ENCODE measurements around the gene AANAT.

AANAT gene

GRCh38 chr17:76442341-76443338 lies 24.8 kb upstream of the AANAT start:
- DNase-seq (ENCODE audit: low read depth, low spot score) = no peak

GRCh38 chr17:76444518-76445311 lies 22.7 kb upstream of the AANAT start:
- no peak for DNase-seq (ENCODE audit: low read depth, low spot score)

GRCh38 chr17:76445697-76446448 lies 21.5 kb upstream of the AANAT start:
- no peak for DNase-seq (ENCODE audit: low read depth, low spot score)

- peak; percentile 39 for DNase-seq (ENCODE audit: low read depth, low spot score)
These were observed 20.8 kb upstream of the AANAT start for GRCh38 chr17:76446449-76447231.

GRCh38 chr17:76447931-76448652 lies 19.3 kb upstream of the AANAT start:
- no peak for DNase-seq (ENCODE audit: low read depth, low spot score)

- DNase-seq (ENCODE audit: low read depth, low spot score) = no peak
These were observed 18.3 kb upstream of the AANAT start for GRCh38 chr17:76449126-76449525.

GRCh38 chr17:76451506-76451905 lies 15.9 kb upstream of the AANAT start:
- no peak for DNase-seq (ENCODE audit: low read depth, low spot score)

GRCh38 chr17:76452127-76452659 lies 15.2 kb upstream of the AANAT start:
- no peak for DNase-seq (ENCODE audit: low read depth, low spot score)

GRCh38 chr17:76452660-76453430 lies 14.6 kb upstream of the AANAT start, which contains the start of gene UBE2O:
Gene UBE2O, minus strand, starts transcription at chr17:76453152. Its CDS starts 11 bp downstream, at chr17:76453141.
- DNase-seq (ENCODE audit: low read depth, low spot score) = peak; percentile 55

GRCh38 chr17:76453431-76453743 lies 14.0 kb upstream of the AANAT start:
- DNase-seq (ENCODE audit: low read depth, low spot score) = no peak

- peak; percentile 24 for DNase-seq (ENCODE audit: low read depth, low spot score)
These were observed 8.6 kb upstream of the AANAT start for GRCh38 chr17:76458580-76459490.

- no peak for DNase-seq (ENCODE audit: low read depth, low spot score)
These were observed 7.7 kb upstream of the AANAT start for GRCh38 chr17:76459674-76460073.

GRCh38 chr17:76461765-76462555 lies 5.4 kb upstream of the AANAT start:
- no peak for DNase-seq (ENCODE audit: low read depth, low spot score)

- no peak for DNase-seq (ENCODE audit: low read depth, low spot score)
These were observed 4.7 kb upstream of the AANAT start for GRCh38 chr17:76462556-76463290.

GRCh38 chr17:76466775-76467130 lies 650 bp upstream of the AANAT start:
- DNase-seq (ENCODE audit: low read depth, low spot score) = no peak

- DNase-seq (ENCODE audit: low read depth, low spot score) = no peak
These were observed 618 bp downstream of the AANAT start for GRCh38 chr17:76467809-76468633.
